DMS 273 (cell line): ENCODE data around the gene ATOH1.

Experiments used
- DNase-seq: peaks from one replicate; lab custom pipeline; 2025; ENCODE audit not compliant: unreplicated experiment; lab: John Stamatoyannopoulos, UW

ATOH1 gene, protein sequence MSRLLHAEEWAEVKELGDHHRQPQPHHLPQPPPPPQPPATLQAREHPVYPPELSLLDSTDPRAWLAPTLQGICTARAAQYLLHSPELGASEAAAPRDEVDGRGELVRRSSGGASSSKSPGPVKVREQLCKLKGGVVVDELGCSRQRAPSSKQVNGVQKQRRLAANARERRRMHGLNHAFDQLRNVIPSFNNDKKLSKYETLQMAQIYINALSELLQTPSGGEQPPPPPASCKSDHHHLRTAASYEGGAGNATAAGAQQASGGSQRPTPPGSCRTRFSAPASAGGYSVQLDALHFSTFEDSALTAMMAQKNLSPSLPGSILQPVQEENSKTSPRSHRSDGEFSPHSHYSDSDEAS

DNA sequence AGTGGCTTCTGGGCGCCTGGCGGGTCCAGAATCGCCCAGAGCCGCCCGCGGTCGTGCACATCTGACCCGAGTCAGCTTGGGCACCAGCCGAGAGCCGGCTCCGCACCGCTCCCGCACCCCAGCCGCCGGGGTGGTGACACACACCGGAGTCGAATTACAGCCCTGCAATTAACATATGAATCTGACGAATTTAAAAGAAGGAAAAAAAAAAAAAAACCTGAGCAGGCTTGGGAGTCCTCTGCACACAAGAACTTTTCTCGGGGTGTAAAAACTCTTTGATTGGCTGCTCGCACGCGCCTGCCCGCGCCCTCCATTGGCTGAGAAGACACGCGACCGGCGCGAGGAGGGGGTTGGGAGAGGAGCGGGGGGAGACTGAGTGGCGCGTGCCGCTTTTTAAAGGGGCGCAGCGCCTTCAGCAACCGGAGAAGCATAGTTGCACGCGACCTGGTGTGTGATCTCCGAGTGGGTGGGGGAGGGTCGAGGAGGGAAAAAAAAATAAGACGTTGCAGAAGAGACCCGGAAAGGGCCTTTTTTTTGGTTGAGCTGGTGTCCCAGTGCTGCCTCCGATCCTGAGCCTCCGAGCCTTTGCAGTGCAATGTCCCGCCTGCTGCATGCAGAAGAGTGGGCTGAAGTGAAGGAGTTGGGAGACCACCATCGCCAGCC, at the start of gene ATOH1:
TSS of gene ATOH1 (plus strand) at position 422 of the 663 bp plus-strand sequence. CDS start at position 596, 174 bp downstream.
- peak; percentile 74 for DNase-seq

DNA sequence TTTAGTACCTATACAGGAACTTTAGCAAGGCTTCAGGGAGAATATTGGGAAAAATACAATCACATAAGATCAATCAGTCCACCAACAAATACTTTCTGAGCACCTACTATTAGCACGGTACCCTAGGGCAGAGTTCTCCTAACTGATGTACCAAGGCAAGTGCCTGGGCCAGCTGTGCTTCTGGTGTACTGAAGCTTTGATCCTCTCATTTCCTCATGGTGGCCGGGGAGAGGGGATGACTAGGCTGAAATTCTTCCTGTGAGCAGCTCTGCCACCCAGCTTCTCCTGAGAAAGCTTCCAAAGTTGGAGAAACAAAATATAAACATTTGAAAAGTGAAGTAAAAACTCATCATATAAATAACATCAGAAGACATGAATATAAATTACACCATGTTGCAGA, 49.3 kb upstream of the ATOH1 start:
- no peak for DNase-seq

DNA sequence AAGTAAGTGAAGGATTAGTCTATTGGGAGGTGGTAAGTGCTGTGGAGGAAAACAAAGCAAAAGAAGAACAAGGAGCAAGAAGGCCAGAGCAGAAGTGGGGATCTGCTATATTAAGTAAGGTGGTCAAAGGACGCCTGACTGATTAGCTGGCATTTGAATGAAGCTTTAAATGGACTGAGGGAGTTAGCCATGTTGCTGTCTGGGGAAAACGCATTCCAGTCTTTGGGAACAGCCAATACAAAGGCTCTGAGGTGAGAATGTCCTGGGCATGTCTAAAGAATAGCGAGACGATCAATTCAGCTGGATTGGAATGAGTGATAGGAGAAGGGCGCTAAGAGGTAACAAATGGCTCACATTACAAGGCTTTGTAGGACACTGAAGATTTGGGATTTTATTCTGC, 48.5 kb upstream of the ATOH1 start:
- no peak for DNase-seq

DNA sequence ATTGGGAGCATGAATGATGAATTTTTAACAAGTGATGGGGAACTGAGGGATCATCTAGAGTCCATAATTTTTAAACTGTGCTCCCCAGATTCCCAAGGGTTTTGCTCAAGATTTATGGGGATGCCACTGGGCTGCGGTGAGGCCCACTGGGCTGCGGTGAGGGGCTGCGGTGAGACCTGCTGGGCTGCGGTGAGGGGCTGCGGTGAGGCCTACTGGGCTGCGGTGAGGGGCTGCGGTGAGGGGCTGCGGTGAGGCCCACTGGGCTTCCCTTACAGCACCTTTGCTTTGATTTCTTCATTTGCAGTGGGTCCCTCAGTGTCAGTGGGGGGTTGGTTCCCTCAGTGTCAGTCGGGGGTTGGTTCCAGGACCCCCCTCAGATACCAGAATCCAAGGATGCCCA, 47.4 kb upstream of the ATOH1 start:
- no peak for DNase-seq

DNA sequence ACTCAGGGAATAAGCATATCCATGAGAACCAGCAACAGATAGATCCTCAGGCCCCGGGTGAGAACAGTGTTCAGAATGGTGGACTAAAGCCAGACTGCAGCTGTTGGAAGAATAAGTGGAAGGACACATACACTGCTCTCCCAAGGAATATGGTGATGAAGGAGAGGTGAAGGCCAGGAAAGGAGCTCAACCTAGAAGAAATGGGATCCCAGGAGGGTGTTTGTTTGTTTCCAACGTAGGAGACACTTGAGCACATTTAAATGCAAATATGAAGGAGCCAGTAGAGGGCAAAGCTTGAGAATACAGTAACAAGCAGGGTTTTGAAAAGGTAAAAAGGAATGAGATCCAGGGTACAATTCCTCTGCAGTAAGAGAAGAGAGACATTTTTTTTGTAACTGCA, 42.4 kb upstream of the ATOH1 start:
- no peak for DNase-seq

DNA sequence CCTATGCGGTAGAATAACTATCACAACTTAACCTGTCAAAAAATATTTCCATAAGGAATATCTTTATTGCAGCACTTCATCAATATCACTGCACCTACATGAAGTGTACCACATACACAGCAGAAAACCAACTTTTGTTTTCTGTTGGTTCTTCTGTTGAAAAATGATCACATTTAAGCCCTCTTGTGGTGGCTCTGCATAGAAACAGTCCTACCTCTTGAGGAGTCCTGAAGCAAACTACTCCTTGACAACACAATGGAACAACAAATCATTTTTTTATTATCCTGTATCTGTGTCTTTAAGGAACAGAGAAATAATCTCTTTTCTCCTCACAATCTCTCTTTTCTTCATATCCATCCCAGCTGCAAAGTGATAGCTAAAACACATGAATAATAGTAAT, 39.8 kb upstream of the ATOH1 start:
- DNase-seq: peak; percentile 43

DNA sequence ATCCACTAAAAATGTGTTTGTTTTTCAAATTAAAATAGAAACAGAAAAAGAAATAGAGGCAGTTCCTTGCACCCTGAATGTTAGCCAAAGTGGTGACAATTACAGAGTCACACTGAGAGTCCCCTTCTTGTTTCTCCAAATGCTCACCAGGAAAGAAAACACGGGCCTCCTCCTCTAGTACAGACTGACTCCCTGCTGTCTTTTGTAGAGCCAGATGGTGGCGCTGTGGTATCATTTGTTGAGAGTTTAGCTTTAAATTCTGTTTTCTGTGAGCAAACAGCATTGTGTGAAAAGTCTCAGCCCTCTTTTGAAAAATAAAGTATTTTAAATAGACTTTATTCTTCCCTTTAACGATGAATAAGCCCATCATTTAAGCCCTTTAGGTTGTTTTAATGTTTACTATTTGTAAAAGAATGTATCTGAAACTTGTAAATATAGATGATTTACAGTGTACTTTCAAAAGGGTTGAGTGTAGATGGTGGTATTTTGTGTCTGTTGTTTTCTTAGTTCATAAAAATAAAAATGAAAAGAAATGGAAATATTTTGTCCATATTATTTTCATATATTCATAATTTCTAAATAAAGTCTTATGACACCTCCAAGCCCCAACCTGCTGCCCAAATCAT, 36.9 kb upstream of the ATOH1 start:
- peak; percentile 74 for DNase-seq

DNA sequence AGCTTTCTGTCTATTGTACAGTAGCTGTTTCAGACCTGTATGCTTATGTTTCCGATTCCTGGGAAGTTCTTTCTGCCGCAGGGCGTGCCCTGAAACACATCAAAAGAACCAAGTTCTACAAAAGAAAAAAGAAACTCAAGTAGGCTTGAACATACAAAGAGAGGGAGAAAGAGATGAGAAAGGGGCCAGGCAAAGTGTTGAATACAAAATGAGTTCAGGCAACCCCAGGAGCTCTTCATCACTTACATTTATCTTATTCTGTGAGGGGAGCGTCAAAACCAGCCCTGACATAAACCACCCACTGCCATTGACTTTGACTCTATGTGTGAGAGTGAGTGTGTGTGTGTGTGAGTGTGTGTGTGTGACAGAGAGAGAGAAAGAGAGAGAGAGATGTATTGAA, 26.5 kb upstream of the ATOH1 start:
- DNase-seq: no peak

DNA sequence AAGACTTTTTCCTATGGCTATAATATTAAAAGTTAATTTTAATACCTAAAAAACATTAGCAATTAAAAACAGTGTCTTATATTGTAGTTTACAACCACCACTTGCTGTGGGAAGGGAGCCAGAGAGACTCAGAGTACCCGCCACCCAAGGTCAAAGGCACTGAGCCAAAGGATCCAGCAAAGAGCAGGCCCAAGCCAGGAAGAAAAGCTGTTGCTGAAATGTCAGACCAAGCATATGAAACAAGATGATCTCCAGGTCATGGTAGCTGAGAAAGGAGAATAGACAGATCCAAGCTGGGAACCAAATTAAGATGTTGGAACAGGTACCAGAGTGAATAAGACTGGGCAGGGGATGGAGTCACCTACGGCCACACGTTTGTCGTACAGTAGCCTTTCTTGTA, 18.8 kb upstream of the ATOH1 start:
- peak; percentile 1 for DNase-seq

DNA sequence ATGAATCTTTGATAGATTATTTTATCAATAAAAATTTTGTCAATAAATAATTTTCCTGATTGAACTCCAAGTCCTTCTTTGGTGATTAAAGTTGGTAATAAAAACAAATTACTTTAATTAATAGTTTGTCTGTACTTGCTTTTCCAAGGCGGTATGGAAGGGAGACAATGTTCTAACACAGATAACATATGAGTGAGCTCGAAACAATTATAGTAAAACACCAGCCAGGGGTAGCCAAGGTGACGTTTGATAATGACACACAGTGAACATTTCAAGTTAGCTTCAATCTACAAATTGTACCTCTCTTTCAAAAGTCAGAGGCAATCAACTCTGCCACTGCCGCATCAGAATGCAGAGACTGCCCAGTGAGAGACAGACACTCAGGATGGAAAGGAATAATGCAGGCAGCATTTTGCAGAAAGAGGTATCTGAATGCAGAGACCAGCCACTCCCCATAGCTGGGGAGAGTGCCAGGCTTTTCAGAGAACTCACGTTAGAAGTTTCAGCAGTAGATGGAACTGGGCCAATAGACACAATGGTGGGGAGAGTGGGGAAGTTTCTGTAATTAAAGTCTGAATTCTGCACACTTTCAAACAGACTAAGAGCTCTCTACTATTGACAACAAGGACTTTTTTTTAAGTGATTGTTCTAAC, 18.1 kb upstream of the ATOH1 start:
- peak; percentile 21 for DNase-seq

DNA sequence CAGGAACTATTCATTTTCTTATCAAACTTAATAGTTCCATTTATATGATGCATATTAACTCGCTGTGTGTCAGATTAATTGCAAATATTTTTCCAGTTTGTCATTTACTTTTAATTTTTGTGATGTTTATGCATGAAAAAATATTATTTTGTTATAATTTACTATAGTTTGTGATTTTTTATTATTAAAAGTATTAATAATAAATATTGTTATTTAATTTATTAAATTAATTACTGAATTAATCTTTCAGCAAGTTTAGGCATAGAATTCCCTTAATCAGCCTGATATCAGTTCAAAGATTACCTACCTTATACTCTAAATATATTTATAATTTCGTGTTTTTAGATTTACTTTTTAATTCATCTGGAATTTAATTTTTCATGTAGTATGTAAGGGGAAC, 15.5 kb upstream of the ATOH1 start:
- DNase-seq: no peak

DNA sequence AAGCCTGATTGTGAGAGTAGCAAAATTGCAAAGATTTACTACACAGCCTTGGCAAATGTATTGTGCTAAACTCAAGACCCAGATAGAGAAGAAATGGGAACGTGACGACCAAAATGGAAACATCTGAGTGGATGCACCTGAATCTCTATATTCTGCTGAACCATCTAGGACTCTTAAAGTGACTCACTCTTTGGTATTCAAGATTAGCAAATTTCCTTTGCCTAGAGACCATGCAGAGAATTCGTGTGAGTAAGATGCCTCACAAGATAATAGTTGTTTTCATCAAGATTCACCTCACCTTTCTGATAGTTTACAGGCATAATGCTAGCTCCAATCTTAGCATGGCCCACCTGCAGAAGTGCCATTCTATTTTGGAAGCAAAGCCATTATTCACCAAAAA, 14.4 kb upstream of the ATOH1 start:
- DNase-seq: no peak

DNA sequence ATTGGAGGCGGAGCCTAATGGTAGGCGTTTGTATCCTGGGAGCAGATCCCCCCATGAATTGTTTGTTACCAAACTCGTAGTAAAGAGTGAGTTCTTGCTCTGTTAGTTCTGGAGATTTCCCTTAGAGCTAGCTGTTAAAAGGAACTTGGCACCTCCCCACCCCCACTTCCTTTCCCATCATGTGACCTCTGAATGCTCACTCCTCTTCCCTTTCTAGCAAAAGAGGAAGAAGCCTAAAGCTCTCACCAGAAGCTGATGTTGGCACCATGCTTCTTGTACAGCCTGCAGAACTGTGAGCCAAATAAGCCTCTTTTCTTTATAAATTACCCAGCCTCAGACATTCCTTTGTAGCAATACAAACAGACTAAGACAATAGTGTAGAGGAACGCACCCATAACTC, 13.8 kb upstream of the ATOH1 start:
- no peak for DNase-seq

DNA sequence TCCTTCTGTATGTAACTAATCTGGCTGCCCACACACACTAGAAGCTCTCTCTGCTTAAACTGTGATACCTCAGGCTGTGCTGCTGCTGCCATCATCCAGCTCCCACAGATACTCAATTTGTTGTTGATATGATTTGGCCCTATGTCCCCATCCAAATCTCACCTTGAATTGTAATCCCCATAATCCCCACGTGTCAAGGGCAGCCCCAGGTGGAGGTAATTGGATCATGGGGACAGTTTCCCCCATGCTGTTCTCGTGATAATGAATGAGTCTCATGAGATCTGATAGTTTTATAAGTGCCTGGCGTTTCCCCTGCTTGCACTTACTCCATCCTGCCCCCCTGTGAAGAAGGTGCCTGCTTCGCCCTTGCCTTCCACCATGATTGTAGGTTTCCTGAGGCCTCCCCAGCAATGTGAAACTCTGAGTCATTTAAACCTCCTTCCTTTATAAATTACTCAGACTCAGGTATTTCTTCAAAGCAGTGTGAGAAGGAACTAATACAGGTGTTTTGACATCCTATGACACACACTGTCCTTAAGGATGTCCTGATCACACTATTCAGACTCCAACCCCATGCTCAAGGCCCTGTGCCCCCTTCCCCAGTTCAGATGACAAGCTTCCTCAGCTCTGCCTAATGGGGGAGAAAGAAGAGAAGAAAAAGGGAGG, 2.9 kb upstream of the ATOH1 start:
- DNase-seq: no peak

DNA sequence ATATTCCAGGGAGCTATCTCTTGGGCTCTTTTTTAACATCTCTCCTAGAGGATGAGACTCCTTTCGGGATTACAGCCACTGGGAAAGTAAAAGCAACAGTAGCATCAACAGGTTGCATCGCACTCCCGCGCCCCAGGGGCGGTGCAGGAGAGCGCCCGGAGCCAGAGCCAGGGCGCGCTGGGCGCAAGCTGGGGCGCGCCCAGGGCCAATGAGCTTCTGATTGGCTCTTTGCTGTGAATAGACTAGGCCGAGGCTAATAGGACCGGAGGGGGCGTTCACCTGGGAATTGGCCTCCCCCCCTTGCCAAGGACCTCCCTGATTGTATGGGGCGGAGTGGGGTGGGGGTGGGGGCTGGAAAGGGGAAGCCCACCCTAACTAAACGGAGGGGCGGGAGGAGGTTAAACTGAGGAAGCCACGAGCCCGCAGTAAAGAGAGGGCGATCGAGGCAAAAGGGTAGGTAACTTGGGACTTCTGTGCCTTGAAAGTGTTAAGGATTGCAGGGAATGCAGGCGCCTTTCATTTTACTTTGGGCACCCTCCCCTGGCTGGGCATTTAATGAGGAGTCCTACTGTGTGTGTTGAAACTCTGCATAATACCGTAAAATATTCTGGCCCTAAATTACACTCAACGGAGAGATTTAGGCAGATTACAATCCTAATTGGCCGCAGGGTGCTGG, 1.1 kb upstream of the ATOH1 start:
- peak; percentile 67 for DNase-seq

DNA sequence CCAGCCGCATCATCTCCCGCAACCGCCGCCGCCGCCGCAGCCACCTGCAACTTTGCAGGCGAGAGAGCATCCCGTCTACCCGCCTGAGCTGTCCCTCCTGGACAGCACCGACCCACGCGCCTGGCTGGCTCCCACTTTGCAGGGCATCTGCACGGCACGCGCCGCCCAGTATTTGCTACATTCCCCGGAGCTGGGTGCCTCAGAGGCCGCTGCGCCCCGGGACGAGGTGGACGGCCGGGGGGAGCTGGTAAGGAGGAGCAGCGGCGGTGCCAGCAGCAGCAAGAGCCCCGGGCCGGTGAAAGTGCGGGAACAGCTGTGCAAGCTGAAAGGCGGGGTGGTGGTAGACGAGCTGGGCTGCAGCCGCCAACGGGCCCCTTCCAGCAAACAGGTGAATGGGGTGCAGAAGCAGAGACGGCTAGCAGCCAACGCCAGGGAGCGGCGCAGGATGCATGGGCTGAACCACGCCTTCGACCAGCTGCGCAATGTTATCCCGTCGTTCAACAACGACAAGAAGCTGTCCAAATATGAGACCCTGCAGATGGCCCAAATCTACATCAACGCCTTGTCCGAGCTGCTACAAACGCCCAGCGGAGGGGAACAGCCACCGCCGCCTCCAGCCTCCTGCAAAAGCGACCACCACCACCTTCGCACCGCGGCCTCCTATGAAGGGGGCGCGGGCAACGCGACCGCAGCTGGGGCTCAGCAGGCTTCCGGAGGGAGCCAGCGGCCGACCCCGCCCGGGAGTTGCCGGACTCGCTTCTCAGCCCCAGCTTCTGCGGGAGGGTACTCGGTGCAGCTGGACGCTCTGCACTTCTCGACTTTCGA, 654 bp downstream of the ATOH1 start:
- DNase-seq: peak; percentile 55

DNA sequence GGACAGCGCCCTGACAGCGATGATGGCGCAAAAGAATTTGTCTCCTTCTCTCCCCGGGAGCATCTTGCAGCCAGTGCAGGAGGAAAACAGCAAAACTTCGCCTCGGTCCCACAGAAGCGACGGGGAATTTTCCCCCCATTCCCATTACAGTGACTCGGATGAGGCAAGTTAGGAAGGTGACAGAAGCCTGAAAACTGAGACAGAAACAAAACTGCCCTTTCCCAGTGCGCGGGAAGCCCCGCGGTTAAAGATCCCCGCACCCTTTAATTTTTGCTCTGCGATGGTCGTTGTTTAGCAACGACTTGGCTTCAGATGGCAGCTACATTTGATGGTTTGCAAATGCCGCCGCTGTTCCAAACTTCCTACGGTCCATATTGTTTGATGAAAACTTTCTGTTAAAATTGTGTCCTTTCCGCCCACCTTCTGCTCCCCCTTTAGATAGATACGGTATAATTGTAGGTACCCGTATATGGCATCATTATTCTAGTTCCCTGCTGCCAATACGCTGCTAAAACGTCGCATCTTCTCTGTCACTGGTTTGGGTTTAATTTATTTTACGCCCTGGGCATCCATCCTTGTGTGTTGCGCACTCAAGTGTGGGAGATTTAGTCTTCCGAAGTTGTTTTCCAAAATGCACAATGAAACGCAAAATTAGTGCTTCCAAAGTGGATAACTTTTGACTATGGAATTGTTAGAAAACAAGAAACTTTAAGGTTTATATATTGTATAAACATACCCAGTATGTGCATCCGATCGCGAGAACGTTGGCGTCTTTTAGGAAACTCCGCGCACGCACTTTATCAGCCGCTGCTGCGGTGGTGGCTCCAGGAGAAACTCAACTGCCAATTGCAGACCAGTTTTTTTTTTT, 1.5 kb downstream of the ATOH1 start:
- DNase-seq: peak; percentile 24

DNA sequence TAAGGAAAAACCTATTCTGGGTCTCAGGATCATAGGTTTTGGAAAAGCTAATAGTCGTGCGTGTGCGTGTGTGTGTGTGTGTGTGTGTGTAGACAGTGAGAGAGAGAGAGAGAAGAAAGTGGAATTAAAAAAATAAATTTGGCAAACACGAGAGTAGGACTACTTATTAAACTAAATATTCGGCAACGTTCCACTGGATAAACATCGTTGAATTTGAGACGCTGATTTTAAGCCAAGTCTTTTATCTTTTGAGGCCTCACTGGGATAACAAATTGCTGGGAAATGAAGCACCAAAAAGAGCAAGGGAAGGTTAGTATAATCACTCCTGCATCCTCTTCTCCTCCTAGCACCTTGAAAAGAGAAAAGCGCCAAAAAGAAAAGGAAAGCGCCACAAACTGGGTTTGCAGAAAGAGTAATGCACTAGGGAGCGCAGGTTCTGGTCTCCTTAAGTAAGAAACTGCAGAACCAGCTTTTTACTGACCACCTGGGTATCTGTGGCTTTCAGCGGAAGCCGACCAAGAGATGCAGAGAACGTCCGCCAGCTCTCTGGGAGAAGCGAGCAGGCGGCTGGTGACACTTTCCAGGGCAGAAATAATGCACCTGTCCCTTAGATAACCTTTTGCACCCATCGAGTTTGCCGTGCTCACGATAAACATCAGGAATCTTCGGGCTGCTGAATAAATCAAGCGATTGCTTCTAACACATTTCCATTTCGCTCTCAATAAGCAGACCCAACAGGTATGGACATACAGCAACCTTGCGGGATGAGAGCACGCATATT, 3.4 kb downstream of the ATOH1 start:
- no peak for DNase-seq
